Measurements from ENCODE around the gene SYS1. TPM values are rescaled to one million over a fixed set of nuclear protein-coding genes. Genes with fewer than 3 reads are reported as not detected.
A peak's percentile ranks its signal among the peaks of the same experiment; 100 is the strongest.

The SYS1 gene
- total RNA-seq, 2 experiments from 2014 or later = 94.8 to 107 TPM

GRCh38 chr20:45410887-45411286 lies 47.9 kb downstream of the SYS1 start:
- peaks cover 7% of the 10 kb centered on the region for H3K36me3 ChIP-seq (ENCODE audit: insufficient read depth, low read length)
- no peaks in the 10 kb centered on the region for H3K27me3 ChIP-seq (ENCODE audit: control insufficient read depth in 1 of 2, insufficient read depth in 2 of 2, low read length in 2 of 2)
- H3K36me3 Mint-ChIP-seq (ENCODE audit: low read depth) = peaks cover 21% of the 10 kb centered on the region
- H3K9me3 ChIP-seq (ENCODE audit: control insufficient read depth in 1 of 2, insufficient read depth in 1 of 2, low read length in 2 of 2) = no peaks in the 10 kb centered on the region
- H3K4me1 Mint-ChIP-seq (ENCODE audit: low read depth) = peaks cover 26% of the 10 kb centered on the region
- H3K4me1 ChIP-seq (ENCODE audit: insufficient read depth, low read length) = peaks cover 17% of the 10 kb centered on the region
- ChIA-PET CTCF (interaction anchor here (2.0 kb wide), 1 partner anchor 48 kb away, joined by 5 read pairs; the partner anchor contains the start of gene SYS1), POLR2A (interaction anchor here (1.1 to 1.2 kb wide), 2 partner anchors 37 to 56 kb away, joined by 3 to 4 read pairs; no protein-coding TSS in a partner anchor)
- peak overlapping the region; percentile 12 for H3K27ac Mint-ChIP-seq
- no peak overlapping the region for H3K4me3 Mint-ChIP-seq
- ATAC-seq (ENCODE audit: poor library complexity) (no peak), DNase-seq (no peak)
- H3K27me3 Mint-ChIP-seq = no peaks in the 10 kb centered on the region
- intact Hi-C loops (cut with DNase I, micrococcal nuclease) = loop anchor here (2.0 to 10.0 kb wide), 3 partner anchors 36 to 526 kb away; partner anchors contain the start of genes STK4 (in 1 of the 2), TOMM34 (in 1 of the 2) and YWHAB (in 1 of the 2)
- TF ChIP-seq, protein P1, sequence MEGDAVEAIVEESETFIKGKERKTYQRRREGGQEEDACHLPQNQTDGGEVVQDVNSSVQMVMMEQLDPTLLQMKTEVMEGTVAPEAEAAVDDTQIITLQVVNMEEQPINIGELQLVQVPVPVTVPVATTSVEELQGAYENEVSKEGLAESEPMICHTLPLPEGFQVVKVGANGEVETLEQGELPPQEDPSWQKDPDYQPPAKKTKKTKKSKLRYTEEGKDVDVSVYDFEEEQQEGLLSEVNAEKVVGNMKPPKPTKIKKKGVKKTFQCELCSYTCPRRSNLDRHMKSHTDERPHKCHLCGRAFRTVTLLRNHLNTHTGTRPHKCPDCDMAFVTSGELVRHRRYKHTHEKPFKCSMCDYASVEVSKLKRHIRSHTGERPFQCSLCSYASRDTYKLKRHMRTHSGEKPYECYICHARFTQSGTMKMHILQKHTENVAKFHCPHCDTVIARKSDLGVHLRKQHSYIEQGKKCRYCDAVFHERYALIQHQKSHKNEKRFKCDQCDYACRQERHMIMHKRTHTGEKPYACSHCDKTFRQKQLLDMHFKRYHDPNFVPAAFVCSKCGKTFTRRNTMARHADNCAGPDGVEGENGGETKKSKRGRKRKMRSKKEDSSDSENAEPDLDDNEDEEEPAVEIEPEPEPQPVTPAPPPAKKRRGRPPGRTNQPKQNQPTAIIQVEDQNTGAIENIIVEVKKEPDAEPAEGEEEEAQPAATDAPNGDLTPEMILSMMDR (IDR thresholded peaks at IDR 0.05) = no peak
- H3K4me3 ChIP-seq (ENCODE audit: low read length) = no peak overlapping the region
- no peaks in the 10 kb centered on the region for H3K9me3 Mint-ChIP-seq
- H3K27ac ChIP-seq (ENCODE audit: low read depth in 1 of 2, low read length in 2 of 2) = no peak overlapping the region

- no peaks in the 10 kb centered on the region for H3K27me3 Mint-ChIP-seq
- intact Hi-C loops (cut with DNase I, micrococcal nuclease) = loop anchor here (10.0 kb wide), 2 partner anchors 448 to 528 kb away; partner anchors contain the start of genes STK4 (in 1 of the 2), TOMM34 (in 1 of the 2) and YWHAB (in 1 of the 2)
Measured at GRCh38 chr20:45412653-45413052, 49.7 kb downstream of the SYS1 start.

GRCh38 chr20:45413479-45413878 lies 50.5 kb downstream of the SYS1 start:
- ChIA-PET POLR2A (interaction anchor here (1.2 to 2.2 kb wide), 2 partner anchors 9 to 40 kb away, joined by 6 to 14 read pairs; no protein-coding TSS in a partner anchor), CTCF (interaction anchor here (1.1 to 2.5 kb wide), 4 partner anchors 23 to 557 kb away, joined by 3 to 10 read pairs (median 8); partner anchors contain the start of gene SYS1)
- peak overlapping the region; percentile 27 for H3K4me3 Mint-ChIP-seq
- peaks cover 23% of the 10 kb centered on the region for H3K4me1 ChIP-seq (ENCODE audit: insufficient read depth, low read length)
- TF ChIP-seq, protein P1 (IDR thresholded peaks at IDR 0.05) = no peak
- no peak overlapping the region for H3K27ac Mint-ChIP-seq
- no peaks in the 10 kb centered on the region for H3K9me3 Mint-ChIP-seq
- H3K4me1 Mint-ChIP-seq (ENCODE audit: low read depth) = peaks cover 39% of the 10 kb centered on the region
- ATAC-seq (ENCODE audit: poor library complexity) (no peak), DNase-seq (no peak)
- intact Hi-C loops (cut with DNase I, micrococcal nuclease) = loop anchor here (10.0 kb wide), 2 partner anchors 449 to 529 kb away; partner anchors contain the start of genes STK4 (in 1 of the 2), TOMM34 (in 1 of the 2) and YWHAB (in 1 of the 2)
- no peaks in the 10 kb centered on the region for H3K27me3 Mint-ChIP-seq
- no peak overlapping the region for H3K27ac ChIP-seq (ENCODE audit: low read depth in 1 of 2, low read length in 2 of 2)
- H3K36me3 Mint-ChIP-seq (ENCODE audit: low read depth) = peaks cover 28% of the 10 kb centered on the region
- H3K27me3 ChIP-seq (ENCODE audit: control insufficient read depth in 1 of 2, insufficient read depth in 2 of 2, low read length in 2 of 2) = no peaks in the 10 kb centered on the region
- peaks cover 12% of the 10 kb centered on the region for H3K36me3 ChIP-seq (ENCODE audit: insufficient read depth, low read length)
- H3K4me3 ChIP-seq (ENCODE audit: low read length) = no peak overlapping the region
- no peaks in the 10 kb centered on the region for H3K9me3 ChIP-seq (ENCODE audit: control insufficient read depth in 1 of 2, insufficient read depth in 1 of 2, low read length in 2 of 2)

More at GRCh38 chr20:45412653-45413052, 49.7 kb downstream of the SYS1 start:
- peaks cover 25% of the 10 kb centered on the region for H3K36me3 Mint-ChIP-seq (ENCODE audit: low read depth)
- ChIA-PET CTCF (interaction anchor here (0.7 to 2.5 kb wide), 5 partner anchors 19 to 50 kb away, joined by 3 to 10 read pairs (median 7); partner anchors contain the start of gene SYS1), POLR2A (interaction anchor here (2.2 kb wide), 1 partner anchor 39 kb away, joined by 14 read pairs; no protein-coding TSS in a partner anchor)
- H3K27ac Mint-ChIP-seq = no peak overlapping the region
- Histone ChIP-seq H3K4me3 (ENCODE audit: low read length) (no peak overlapping the region), H3K27me3 (ENCODE audit: control insufficient read depth in 1 of 2, insufficient read depth in 2 of 2, low read length in 2 of 2) (no peaks in the 10 kb centered on the region), H3K9me3 (ENCODE audit: control insufficient read depth in 1 of 2, insufficient read depth in 1 of 2, low read length in 2 of 2) (no peaks in the 10 kb centered on the region), H3K4me1 (ENCODE audit: insufficient read depth, low read length) (peaks cover 19% of the 10 kb centered on the region), H3K27ac (ENCODE audit: low read depth in 1 of 2, low read length in 2 of 2) (no peak overlapping the region), H3K36me3 (ENCODE audit: insufficient read depth, low read length) (peaks cover 7% of the 10 kb centered on the region)
- TF ChIP-seq, protein P1 (IDR thresholded peaks at IDR 0.05) = no peak
- no peaks in the 10 kb centered on the region for H3K9me3 Mint-ChIP-seq
- no peak for ATAC-seq (ENCODE audit: poor library complexity)
- no peak for DNase-seq
- peaks cover 35% of the 10 kb centered on the region for H3K4me1 Mint-ChIP-seq (ENCODE audit: low read depth)
- peak overlapping the region; percentile 15 for H3K4me3 Mint-ChIP-seq

Measured in CD4-positive, alpha-beta T cell (primary cell).